HG02759 (cell line): ENCODE data around the gene CASP2.
"Not testable (repeated sequence)": the region's sequence is repeated elsewhere in the genome, so short reads cannot be mapped to it uniquely, and the experiment has no call there.

ENCODE experiments used
- ATAC-seq: cut with Tn5 transposase; IDR thresholded peaks from one replicate; pipeline ENCODE4 v1.9.1; 2021; ENCODE audit warnings: mild to moderate bottlenecking, moderate library complexity; ENCODE audit not compliant: unreplicated experiment

The CASP2 gene

GRCh38 chr7:143289888-143290287 lies 1.7 kb downstream of the CASP2 start:
- not testable (repeated sequence) for ATAC-seq

DNA sequence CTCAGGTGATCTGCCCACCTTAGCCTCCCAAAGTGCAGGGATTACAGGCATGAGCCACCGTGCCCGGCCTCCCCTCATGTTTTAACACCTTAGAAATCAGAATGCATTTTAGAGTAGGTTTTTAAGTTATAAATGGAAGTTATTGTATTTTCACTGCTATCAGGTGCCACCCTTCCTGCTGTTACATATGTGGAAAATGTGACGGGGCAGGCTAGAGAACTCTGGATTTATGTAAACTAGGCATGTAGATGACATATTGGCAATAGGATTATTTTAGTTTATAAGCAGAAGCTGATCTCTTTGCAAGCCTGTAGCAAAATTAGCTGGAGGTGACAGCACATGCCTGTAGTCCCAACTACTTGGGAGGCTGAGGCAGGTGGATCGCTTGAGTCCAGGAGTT lies 2.1 kb downstream of the CASP2 start:
- ATAC-seq, result no peak

DNA sequence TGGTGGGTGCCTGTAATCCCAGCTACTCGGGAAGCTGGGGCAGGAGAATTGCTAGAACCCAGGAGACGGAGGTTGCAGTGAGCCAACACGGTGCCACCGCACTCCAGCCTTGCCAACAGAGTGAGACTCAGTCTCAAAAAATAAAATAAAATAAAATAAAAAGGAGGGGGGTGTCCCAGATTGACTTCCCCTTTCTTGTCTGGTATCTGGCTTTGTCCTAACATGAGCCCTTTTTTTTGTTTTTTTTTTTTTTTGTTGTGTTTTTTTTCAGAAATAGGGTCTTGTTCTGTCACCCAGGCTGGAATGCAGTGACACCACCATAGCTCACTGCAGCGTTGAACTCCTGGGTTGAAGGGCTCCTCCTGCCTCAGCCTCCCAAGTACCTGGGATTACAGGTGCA lies 4.7 kb downstream of the CASP2 start:
- no peak for ATAC-seq

DNA sequence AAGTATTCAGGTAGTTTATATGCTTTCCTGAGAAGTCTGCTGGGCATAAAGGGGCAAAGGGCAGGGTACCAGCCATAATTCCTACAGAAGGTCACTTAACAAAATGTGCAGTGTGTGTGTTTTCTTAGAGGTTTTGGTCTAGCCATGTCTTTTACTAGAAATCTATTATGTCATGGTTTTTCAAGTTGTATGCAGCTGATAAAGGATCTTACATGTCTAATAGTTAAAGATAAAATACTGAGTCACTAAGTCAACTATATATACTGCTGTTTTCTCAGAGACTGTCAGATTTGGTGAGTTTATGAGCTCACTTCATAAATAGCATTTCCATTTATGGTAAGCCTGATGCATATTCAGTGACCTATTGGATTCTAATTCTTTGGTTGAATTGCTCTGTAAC lies 7.7 kb downstream of the CASP2 start:
- no peak for ATAC-seq

DNA sequence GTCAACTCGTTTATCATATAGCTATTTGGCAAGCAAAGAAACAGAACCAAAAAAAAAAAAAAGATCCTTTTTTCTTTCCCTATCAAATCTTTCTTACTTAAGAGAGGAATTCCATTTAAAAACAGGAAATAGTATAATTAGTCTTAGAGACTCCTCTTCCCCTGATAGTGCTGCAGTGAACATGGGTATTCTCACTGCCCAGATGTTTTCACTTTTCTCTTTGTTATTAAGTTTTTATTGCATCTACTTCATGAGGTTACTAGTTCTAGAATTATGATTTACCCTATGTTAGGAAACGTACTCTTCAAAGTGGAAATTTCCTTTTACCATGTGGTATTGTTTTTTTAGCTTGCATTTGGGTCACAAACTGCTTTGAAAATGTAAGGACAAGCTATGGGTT lies 8.5 kb downstream of the CASP2 start:
- ATAC-seq, result no peak

DNA sequence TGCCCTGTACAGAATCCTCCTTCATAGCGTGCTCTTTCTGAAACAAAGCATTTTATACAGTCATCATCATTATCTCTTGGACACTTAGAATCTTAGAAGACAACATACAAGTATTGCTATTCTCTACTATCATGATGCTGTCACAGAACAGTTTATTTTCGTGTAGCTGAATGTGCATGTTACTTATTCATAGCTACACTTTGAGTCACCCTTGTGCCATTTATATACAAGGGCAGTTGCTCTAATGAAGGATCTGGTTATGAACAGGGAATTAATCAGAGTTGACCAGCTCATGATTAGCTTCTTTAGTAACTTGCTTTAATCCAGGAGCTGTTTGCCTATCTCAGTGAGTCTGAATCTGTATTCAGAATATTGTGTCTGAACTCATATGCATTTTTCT lies 11.2 kb downstream of the CASP2 start:
- ATAC-seq, result no peak

- ATAC-seq, result peak; percentile 61
Measured at GRCh38 chr7:143299840-143300239, 11.7 kb downstream of the CASP2 start.

GRCh38 chr7:143300959-143301935 lies 13.1 kb downstream of the CASP2 start:
- ATAC-seq, result no peak

GRCh38 chr7:143303733-143304132 lies 15.6 kb downstream of the CASP2 start:
- ATAC-seq, result no peak

DNA sequence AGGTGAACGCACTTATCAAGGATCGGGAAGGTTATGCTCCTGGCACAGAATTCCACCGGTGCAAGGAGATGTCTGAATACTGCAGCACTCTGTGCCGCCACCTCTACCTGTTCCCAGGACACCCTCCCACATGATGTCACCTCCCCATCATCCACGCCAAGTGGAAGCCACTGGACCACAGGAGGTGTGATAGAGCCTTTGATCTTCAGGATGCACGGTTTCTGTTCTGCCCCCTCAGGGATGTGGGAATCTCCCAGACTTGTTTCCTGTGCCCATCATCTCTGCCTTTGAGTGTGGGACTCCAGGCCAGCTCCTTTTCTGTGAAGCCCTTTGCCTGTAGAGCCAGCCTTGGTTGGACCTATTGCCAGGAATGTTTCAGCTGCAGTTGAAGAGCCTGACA lies 16.8 kb downstream of the CASP2 start:
- no peak for ATAC-seq

DNA sequence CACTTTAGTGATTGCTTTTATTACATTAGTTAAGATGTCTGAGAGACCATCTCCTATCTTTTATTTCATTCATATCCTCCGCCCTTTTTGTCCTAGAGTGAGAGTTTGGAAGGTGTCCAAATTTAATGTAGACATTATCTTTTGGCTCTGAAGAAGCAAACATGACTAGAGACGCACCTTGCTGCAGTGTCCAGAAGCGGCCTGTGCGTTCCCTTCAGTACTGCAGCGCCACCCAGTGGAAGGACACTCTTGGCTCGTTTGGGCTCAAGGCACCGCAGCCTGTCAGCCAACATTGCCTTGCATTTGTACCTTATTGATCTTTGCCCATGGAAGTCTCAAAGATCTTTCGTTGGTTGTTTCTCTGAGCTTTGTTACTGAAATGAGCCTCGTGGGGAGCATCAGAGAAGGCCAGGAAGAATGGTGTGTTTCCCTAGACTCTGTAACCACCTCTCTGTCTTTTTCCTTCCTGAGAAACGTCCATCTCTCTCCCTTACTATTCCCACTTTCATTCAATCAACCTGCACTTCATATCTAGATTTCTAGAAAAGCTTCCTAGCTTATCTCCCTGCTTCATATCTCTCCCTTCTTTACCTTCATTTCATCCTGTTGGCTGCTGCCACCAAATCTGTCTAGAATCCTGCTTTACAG lies 17.4 kb downstream of the CASP2 start:
- ATAC-seq, result no peak

GRCh38 chr7:143308632-143309031 lies 20.5 kb downstream of the CASP2 start:
- no peak for ATAC-seq

GRCh38 chr7:143314127-143314526 lies 26.0 kb downstream of the CASP2 start:
- ATAC-seq, result no peak

- ATAC-seq, result no peak
Measured at GRCh38 chr7:143315776-143316175, 27.6 kb downstream of the CASP2 start, which contains the start of gene CLCN1. Gene CLCN1 (plus strand): TSS chr7:143316111. CDS start chr7:143316213, 102 bp downstream.

DNA sequence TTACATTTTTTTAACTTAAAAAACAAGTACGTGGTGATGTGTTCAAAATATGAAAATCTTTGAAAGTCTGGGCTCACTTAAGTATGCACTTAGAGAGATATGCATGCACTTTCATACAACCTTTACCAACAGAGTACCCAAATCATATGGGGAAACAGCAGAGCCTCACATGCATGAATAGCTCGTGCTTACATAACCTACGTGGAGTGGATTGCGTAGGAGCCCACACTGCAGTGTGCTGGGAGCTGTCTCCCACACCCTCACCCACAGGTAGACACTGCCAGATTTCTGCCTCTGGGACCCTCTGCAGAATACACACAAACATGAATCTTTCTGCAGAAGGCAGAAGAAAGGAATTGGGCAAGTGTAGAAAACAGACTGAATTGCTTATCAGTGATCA lies 28.3 kb downstream of the CASP2 start:
- no peak for ATAC-seq

- no peak for ATAC-seq
Measured at GRCh38 chr7:143318661-143319060, 30.5 kb downstream of the CASP2 start.

DNA sequence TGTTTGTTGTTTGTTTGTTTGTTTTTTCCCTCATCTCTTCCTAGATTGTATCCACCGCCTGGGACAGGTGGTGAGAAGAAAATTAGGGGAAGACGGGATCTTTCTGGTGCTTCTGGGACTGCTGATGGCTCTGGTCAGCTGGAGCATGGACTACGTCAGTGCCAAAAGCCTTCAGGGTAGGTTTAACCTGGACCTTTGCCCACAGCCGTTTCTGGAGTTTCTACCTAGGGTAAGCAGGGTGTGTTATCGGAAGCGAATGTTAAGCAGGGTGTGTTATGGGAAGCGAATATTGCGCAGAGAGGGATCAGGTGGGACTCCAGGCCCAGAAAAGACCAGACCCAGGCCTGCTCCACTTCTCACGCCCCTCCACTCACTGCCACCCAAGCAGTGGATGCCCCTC lies 32.5 kb downstream of the CASP2 start:
- no peak for ATAC-seq

DNA sequence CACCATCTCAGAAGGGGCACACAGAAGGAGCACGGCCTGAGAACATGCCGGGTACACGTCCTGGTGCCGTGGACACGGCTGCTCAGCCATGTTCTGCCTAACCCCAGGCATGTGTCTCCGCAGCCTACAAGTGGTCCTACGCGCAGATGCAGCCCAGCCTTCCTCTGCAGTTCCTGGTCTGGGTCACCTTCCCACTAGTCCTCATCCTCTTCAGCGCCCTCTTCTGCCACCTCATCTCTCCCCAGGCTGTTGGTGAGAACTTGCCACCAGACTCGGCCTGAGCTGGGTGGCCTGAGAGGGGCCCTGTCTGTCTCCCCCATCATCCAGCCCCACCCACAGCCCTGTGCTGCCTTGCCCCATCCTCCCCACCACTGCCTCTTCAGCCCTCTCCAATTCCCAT lies 33.1 kb downstream of the CASP2 start:
- ATAC-seq, result no peak

DNA sequence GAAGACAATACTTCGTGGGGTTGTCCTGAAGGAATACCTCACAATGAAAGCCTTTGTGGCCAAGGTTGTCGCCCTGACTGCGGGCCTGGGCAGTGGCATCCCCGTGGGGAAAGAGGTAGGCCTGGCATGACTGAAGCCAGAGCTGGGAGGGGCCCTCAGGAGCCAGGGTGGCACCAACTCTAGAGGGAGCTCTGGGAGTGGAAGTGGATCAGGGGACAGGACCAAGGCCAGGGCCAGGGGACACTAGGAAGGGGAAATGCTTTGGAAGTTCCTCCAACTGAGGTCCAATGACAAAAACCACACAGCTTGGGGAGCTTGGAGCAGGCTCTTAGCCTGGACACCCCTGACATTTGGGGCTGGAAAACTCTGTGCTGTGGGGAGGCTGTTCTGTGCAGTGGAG lies 33.6 kb downstream of the CASP2 start:
- ATAC-seq, result no peak

GRCh38 chr7:143322760-143323633 lies 34.8 kb downstream of the CASP2 start:
- ATAC-seq, result no peak

- no peak for ATAC-seq
Measured at GRCh38 chr7:143323653-143324052, 35.5 kb downstream of the CASP2 start.
